Loucy (cell line): ENCODE results near the gene CDS2.

Experiments
- H2AFZ ChIP-seq: fragments of 200-600 bp; sonication (generic); 2 replicates; pipeline ENCODE4 v1.6.0; 2016; ENCODE audit warnings: antibody characterized with exemption, mild to moderate bottlenecking, low read length, moderate library complexity
- H3F3A ChIP-seq: fragments of 200-600 bp; 2 replicates; pipeline ENCODE4 v1.6.0; 2016; ENCODE audit warnings: antibody characterized with exemption, low read depth, mild to moderate bottlenecking
- H3K27me3 ChIP-seq: fragments of 200-600 bp; sonication (generic); 2 replicates; pipeline ENCODE4 v1.6.1; 2014; ENCODE audit warnings: low read length, mild to moderate bottlenecking; ENCODE audit not compliant: insufficient read depth, poor library complexity, severe bottlenecking
- H3K36me3 ChIP-seq: fragments of 200-600 bp; sonication (generic); 2 replicates; pipeline ENCODE4 v1.6.1; 2016; ENCODE audit warnings: low read length; ENCODE audit not compliant: insufficient read depth
- H3K4me1 ChIP-seq: fragments of 200-600 bp; sonication (generic); 2 replicates; pipeline ENCODE4 v1.5.1; 2014; ENCODE audit warnings: low read length, mild to moderate bottlenecking; ENCODE audit not compliant: insufficient read depth, poor library complexity, severe bottlenecking
- H3K4me2 ChIP-seq: fragments of 200-600 bp; sonication (generic); 2 replicates; pipeline ENCODE4 v1.6.0; 2014; ENCODE audit warnings: antibody characterized with exemption, low read length, low read depth, mild to moderate bottlenecking; ENCODE audit not compliant: poor library complexity, severe bottlenecking
- H3K4me3 ChIP-seq: fragments of 200-600 bp; sonication (generic); 2 replicates; pipeline ENCODE4 v1.5.1; 2014; ENCODE audit warnings: low read length, mild to moderate bottlenecking, mixed read lengths; ENCODE audit not compliant: poor library complexity, severe bottlenecking
- H3K79me2 ChIP-seq: fragments of 200-600 bp; sonication (generic); 2 replicates; pipeline ENCODE4 v1.6.1; 2014; ENCODE audit warnings: low read length; ENCODE audit not compliant: insufficient read depth
- H3K9ac ChIP-seq: fragments of 200-600 bp; sonication (generic); 2 replicates; pipeline ENCODE4 v1.6.0; 2014; ENCODE audit warnings: mild to moderate bottlenecking, low read depth, low read length, moderate library complexity; ENCODE audit not compliant: poor library complexity, severe bottlenecking
- H3K9me2 ChIP-seq: fragments of 200-600 bp; sonication (generic); replicated peaks from 2 replicates; pipeline ENCODE4 v1.6.1; 2016; ENCODE audit warnings: low read depth, low read length, mixed read lengths
- H3K9me3 ChIP-seq: fragments of 200-600 bp; sonication (generic); 2 replicates; pipeline ENCODE4 v1.6.1; 2014; ENCODE audit warnings: mild to moderate bottlenecking, antibody characterized with exemption, low read length, low read depth; ENCODE audit not compliant: insufficient read depth
- H4K20me1 ChIP-seq: fragments of 200-600 bp; sonication (generic); 2 replicates; pipeline ENCODE4 v1.6.0; 2014; ENCODE audit warnings: antibody characterized with exemption, low read length, mild to moderate bottlenecking; ENCODE audit not compliant: insufficient read depth, poor library complexity, severe bottlenecking
- CTCF ChIP-seq: fragments of 200-600 bp; sonication (generic); conservative IDR thresholded peaks from 2 replicates; pipeline ENCODE4 v1.5.1; 2014; ENCODE audit warnings: mild to moderate bottlenecking, antibody characterized with exemption, low read length
- EZH2phosphoT487 ChIP-seq: fragments of 200-600 bp; IDR thresholded peaks from 2 replicates; pipeline ENCODE4 v1.6.1; 2018; ENCODE audit warnings: antibody characterized with exemption, mild to moderate bottlenecking, moderate library complexity, borderline replicate concordance

Gene CDS2

GRCh38 chr20:5140195-5140594 lies 13.4 kb downstream of the CDS2 start:
- no peaks in the 10 kb centered on the region for H3K36me3 ChIP-seq
- peaks cover 17% of the 10 kb centered on the region for H4K20me1 ChIP-seq
- no peak overlapping the region for H3K9ac ChIP-seq
- no peak for TF ChIP-seq EZH2phosphoT487
- no peak for TF ChIP-seq CTCF
- no peaks in the 10 kb centered on the region for H3F3A ChIP-seq
- H3K4me3 ChIP-seq: no peak overlapping the region
- peaks cover 76% of the 10 kb centered on the region for H3K79me2 ChIP-seq
- no peak overlapping the region for H3K4me2 ChIP-seq
- H3K9me2 ChIP-seq: no peaks in the 10 kb centered on the region
- no peaks in the 10 kb centered on the region for H3K9me3 ChIP-seq
- no peak overlapping the region for H2AFZ ChIP-seq
- no peaks in the 10 kb centered on the region for H3K27me3 ChIP-seq
- peaks cover 13% of the 10 kb centered on the region for H3K4me1 ChIP-seq

GRCh38 chr20:5141615-5142014 lies 14.8 kb downstream of the CDS2 start:
- H3K79me2 ChIP-seq: peaks cover 80% of the 10 kb centered on the region
- TF ChIP-seq EZH2phosphoT487 (no peak), CTCF (no peak)

GRCh38 chr20:5143851-5144250 lies 17.0 kb downstream of the CDS2 start:
- Histone ChIP-seq H3K27me3 (no peaks in the 10 kb centered on the region), H3F3A (no peaks in the 10 kb centered on the region), H4K20me1 (peaks cover 6% of the 10 kb centered on the region), H3K9me2 (no peaks in the 10 kb centered on the region), H3K4me2 (no peak overlapping the region), H3K4me1 (peaks cover 20% of the 10 kb centered on the region), H3K9ac (no peak overlapping the region), H3K36me3 (no peaks in the 10 kb centered on the region), H2AFZ (no peak overlapping the region), H3K9me3 (no peaks in the 10 kb centered on the region), H3K79me2 (peaks cover 82% of the 10 kb centered on the region), H3K4me3 (no peak overlapping the region)
- no peak for TF ChIP-seq EZH2phosphoT487
- TF ChIP-seq CTCF: no peak

More at GRCh38 chr20:5141615-5142014, 14.8 kb downstream of the CDS2 start:
- Histone ChIP-seq H3K27me3 (no peaks in the 10 kb centered on the region), H3K36me3 (no peaks in the 10 kb centered on the region), H3F3A (no peaks in the 10 kb centered on the region), H2AFZ (no peak overlapping the region), H3K4me1 (peaks cover 14% of the 10 kb centered on the region), H4K20me1 (peaks cover 6% of the 10 kb centered on the region), H3K4me2 (no peak overlapping the region), H3K9ac (no peak overlapping the region), H3K9me3 (no peaks in the 10 kb centered on the region), H3K9me2 (no peaks in the 10 kb centered on the region), H3K4me3 (no peak overlapping the region)
